Fibroblast of skin of left quadriceps (primary cell): ENCODE measurements around the gene KIFC1.

ENCODE experiments used
- DNase-seq, 2 experiments: peaks; one replicate each; pipeline ENCODE4 v3.0.0-alpha.2; 2013; ENCODE audit warnings: low read depth in 2 of 2

KIFC1 gene

GRCh38 chr6:33426590-33427511 is 35.2 kb downstream of the KIFC1 start:
- DNase-seq: no peak

- no peak for DNase-seq
These were observed 36.1 kb downstream of the KIFC1 start for GRCh38 chr6:33427585-33428223.

GRCh38 chr6:33428224-33428965 is 36.8 kb downstream of the KIFC1 start:
- no peak for DNase-seq

GRCh38 chr6:33428966-33429749 is 37.5 kb downstream of the KIFC1 start:
- no peak for DNase-seq

GRCh38 chr6:33429750-33430052 is 38.1 kb downstream of the KIFC1 start:
- no peak for DNase-seq

GRCh38 chr6:33430334-33430733 is 38.7 kb downstream of the KIFC1 start:
- DNase-seq: no peak

GRCh38 chr6:33430991-33431879 is 39.6 kb downstream of the KIFC1 start:
- no peak for DNase-seq

- DNase-seq: no peak
These were observed 40.4 kb downstream of the KIFC1 start for GRCh38 chr6:33431880-33432541.

GRCh38 chr6:33432546-33432945 is 40.9 kb downstream of the KIFC1 start:
- no peak for DNase-seq

GRCh38 chr6:33433001-33433543 is 41.4 kb downstream of the KIFC1 start:
- no peak for DNase-seq

- DNase-seq: no peak
These were observed 42.0 kb downstream of the KIFC1 start for GRCh38 chr6:33433544-33434191.

- DNase-seq: no peak
These were observed 43.3 kb downstream of the KIFC1 start for GRCh38 chr6:33434961-33435360.

- DNase-seq: no peak
These were observed 46.0 kb downstream of the KIFC1 start for GRCh38 chr6:33437666-33438065.

- DNase-seq: no peak
These were observed 47.5 kb downstream of the KIFC1 start for GRCh38 chr6:33438978-33439594.

- DNase-seq: no peak
These were observed 48.5 kb downstream of the KIFC1 start for GRCh38 chr6:33439956-33440648.

- no peak for DNase-seq
These were observed 49.2 kb downstream of the KIFC1 start for GRCh38 chr6:33440649-33441309.

- DNase-seq: no peak
These were observed 49.8 kb downstream of the KIFC1 start for GRCh38 chr6:33441457-33441856.

- no peak for DNase-seq
These were observed 50.7 kb downstream of the KIFC1 start for GRCh38 chr6:33442283-33442682.
